ENCODE data around the gene CPNE5.

DNA sequence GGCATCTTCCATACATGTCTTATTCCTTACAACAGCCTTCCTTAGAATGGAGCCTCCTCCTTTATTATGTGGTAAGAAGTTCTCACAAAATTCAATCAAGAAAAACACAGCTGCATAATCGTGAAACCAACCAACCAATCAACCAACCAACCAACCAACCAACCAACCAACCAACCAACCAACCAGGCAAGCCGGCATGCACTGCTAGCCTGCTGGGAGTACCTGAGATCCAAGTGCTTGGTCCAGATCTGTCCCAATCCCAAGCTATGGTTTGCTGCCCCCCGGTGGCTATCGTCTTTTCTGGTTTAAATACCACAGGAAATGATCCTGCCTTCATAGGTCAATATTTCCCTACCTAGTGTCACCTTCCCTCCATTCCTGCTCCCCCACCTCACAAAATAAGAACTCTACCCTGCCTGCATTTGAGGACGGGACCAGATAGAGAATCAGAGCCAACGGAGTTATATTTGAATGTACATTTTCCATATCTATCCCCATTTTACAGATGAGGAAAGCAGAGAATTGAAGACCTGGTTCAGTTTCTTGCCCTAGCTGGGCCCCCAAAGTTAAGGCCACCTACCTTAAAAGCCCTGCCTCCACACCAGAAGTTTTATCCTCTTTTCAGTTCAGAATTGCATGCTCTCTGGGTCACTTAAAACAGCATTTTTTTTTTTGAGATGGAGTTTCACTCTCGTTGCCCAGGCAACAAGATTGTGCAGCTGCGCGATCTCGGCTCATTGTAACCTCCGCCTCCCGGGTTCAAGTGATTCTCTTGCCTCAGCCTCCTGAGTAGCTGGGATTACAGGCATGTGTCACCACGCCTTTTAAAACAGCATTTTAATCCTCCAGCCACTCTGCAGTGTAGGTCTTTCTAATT is 114.5 kb downstream of the CPNE5 start:
- TF ChIP-seq, protein P1, sequence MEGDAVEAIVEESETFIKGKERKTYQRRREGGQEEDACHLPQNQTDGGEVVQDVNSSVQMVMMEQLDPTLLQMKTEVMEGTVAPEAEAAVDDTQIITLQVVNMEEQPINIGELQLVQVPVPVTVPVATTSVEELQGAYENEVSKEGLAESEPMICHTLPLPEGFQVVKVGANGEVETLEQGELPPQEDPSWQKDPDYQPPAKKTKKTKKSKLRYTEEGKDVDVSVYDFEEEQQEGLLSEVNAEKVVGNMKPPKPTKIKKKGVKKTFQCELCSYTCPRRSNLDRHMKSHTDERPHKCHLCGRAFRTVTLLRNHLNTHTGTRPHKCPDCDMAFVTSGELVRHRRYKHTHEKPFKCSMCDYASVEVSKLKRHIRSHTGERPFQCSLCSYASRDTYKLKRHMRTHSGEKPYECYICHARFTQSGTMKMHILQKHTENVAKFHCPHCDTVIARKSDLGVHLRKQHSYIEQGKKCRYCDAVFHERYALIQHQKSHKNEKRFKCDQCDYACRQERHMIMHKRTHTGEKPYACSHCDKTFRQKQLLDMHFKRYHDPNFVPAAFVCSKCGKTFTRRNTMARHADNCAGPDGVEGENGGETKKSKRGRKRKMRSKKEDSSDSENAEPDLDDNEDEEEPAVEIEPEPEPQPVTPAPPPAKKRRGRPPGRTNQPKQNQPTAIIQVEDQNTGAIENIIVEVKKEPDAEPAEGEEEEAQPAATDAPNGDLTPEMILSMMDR (IDR thresholded peaks at IDR 0.05): peak; percentile 33 to 88 (median 65)
- TF ChIP-seq POLR2A (IDR thresholded peaks at IDR 0.05): no peak

Data from thyroid gland (tissue), 4 donors.